Brain microvascular endothelial cell (primary cell): ENCODE measurements around the gene KLHL4.
"Not testable (repeated sequence)": the region's sequence is repeated elsewhere in the genome, so short reads cannot be mapped to it uniquely, and the experiment has no call there.

Experiments used
- DNase-seq: peaks from one replicate; pipeline ENCODE4 v3.0.0-alpha.2; 2020
- H3K27ac ChIP-seq: fragments of 250-450 bp; sonication (Bioruptor Pico); 2 replicates; pipeline ENCODE4 v1.5.1; 2020; ENCODE audit warnings: mild to moderate bottlenecking, moderate library complexity
- H3K27me3 ChIP-seq: fragments of 250-450 bp; sonication (Bioruptor Pico); replicated peaks from 2 replicates; pipeline ENCODE4 v1.5.1; 2020; ENCODE audit warnings: mild to moderate bottlenecking
- H3K36me3 ChIP-seq: fragments of 250-450 bp; sonication (Bioruptor Pico); replicated peaks from 2 replicates; pipeline ENCODE4 v1.5.1; 2020; ENCODE audit warnings: mild to moderate bottlenecking
- H3K4me3 ChIP-seq: 2 replicates; pipeline ENCODE4 v1.5.1; 2011; ENCODE audit warnings: low read depth, mild to moderate bottlenecking, control low read depth, low read length, moderate library complexity
- CTCF ChIP-seq: IDR thresholded peaks from 2 replicates; pipeline ENCODE4 v1.5.1; 2011; ENCODE audit warnings: low read depth, mild to moderate bottlenecking, moderate library complexity, low read length, control low read depth, inconsistent platforms; ENCODE audit errors: missing control alignments
- in situ Hi-C: cut with HindIII; loops from 2 replicates; pipeline ENCODE4 v1.10.0; 2017; ENCODE audit warnings: low sequenced_read_pairs, low pct_ligation_motif_present

Gene KLHL4

GRCh38 chrX:87517571-87518141 is at the start of gene KLHL4:
TSS of gene KLHL4 (plus strand) at chrX:87517802. CDS start at chrX:87517894, 92 bp downstream.
- TF ChIP-seq CTCF = no peak
- H3K4me3 ChIP-seq = peak within 1 kb of the TSS; percentile 64
- H3K27ac ChIP-seq = peak within 1 kb of the TSS; percentile 56
- in situ Hi-C loops = no loop called here
- no peaks in the 10 kb centered on the region for H3K27me3 ChIP-seq
- peak; percentile 84 for DNase-seq
- H3K36me3 ChIP-seq = no peaks in the 10 kb centered on the region

GRCh38 chrX:87468941-87469340 is 48.7 kb upstream of the KLHL4 start:
- no peak for TF ChIP-seq CTCF
- Histone ChIP-seq H3K27ac (no peak overlapping the region), H3K27me3 (no peaks in the 10 kb centered on the region), H3K36me3 (no peaks in the 10 kb centered on the region), H3K4me3 (no peak overlapping the region)
- no peak for DNase-seq
- in situ Hi-C loops = no loop called here

GRCh38 chrX:87475793-87476192 is 41.8 kb upstream of the KLHL4 start:
- H3K36me3 ChIP-seq = no peaks in the 10 kb centered on the region
- no peak overlapping the region for H3K27ac ChIP-seq
- in situ Hi-C loops = no loop called here
- no peak overlapping the region for H3K4me3 ChIP-seq
- TF ChIP-seq CTCF = no peak
- no peak for DNase-seq
- H3K27me3 ChIP-seq = no peaks in the 10 kb centered on the region

- H3K4me3 ChIP-seq, H3K36me3 ChIP-seq, H3K27me3 ChIP-seq, in situ Hi-C loops, DNase-seq, H3K27ac ChIP-seq: not testable (repeated sequence)
Observed at GRCh38 chrX:87478703-87479102, 38.9 kb upstream of the KLHL4 start.

- no peak for TF ChIP-seq CTCF
- H3K36me3 ChIP-seq = no peaks in the 10 kb centered on the region
- DNase-seq = no peak
- H3K4me3 ChIP-seq = no peak overlapping the region
- no peak overlapping the region for H3K27ac ChIP-seq
- no peaks in the 10 kb centered on the region for H3K27me3 ChIP-seq
- in situ Hi-C loops = no loop called here
Observed at GRCh38 chrX:87489071-87489470, 28.5 kb upstream of the KLHL4 start.

- in situ Hi-C loops = no loop called here
- TF ChIP-seq CTCF = no peak
- Histone ChIP-seq H3K27me3 (no peaks in the 10 kb centered on the region), H3K4me3 (no peak overlapping the region), H3K27ac (no peak overlapping the region), H3K36me3 (no peaks in the 10 kb centered on the region)
- DNase-seq = no peak
Observed at GRCh38 chrX:87515836-87516235, 1.8 kb upstream of the KLHL4 start.
